Brain microvascular endothelial cell (primary cell): ENCODE data around the gene RAN.
"Not testable (repeated sequence)": the region's sequence is repeated elsewhere in the genome, so short reads cannot be mapped to it uniquely, and the experiment has no call there.

Experiments
- DNase-seq: peaks from one replicate; pipeline ENCODE4 v3.0.0-alpha.2; 2020
- H3K27ac ChIP-seq: fragments of 250-450 bp; sonication (Bioruptor Pico); 2 replicates; pipeline ENCODE4 v1.5.1; 2020; ENCODE audit warnings: mild to moderate bottlenecking, moderate library complexity
- H3K27me3 ChIP-seq: fragments of 250-450 bp; sonication (Bioruptor Pico); replicated peaks from 2 replicates; pipeline ENCODE4 v1.5.1; 2020; ENCODE audit warnings: mild to moderate bottlenecking
- H3K36me3 ChIP-seq: fragments of 250-450 bp; sonication (Bioruptor Pico); replicated peaks from 2 replicates; pipeline ENCODE4 v1.5.1; 2020; ENCODE audit warnings: mild to moderate bottlenecking
- H3K4me3 ChIP-seq: 2 replicates; pipeline ENCODE4 v1.5.1; 2011; ENCODE audit warnings: low read depth, mild to moderate bottlenecking, control low read depth, low read length, moderate library complexity
- CTCF ChIP-seq: IDR thresholded peaks from 2 replicates; pipeline ENCODE4 v1.5.1; 2011; ENCODE audit warnings: low read depth, mild to moderate bottlenecking, moderate library complexity, low read length, control low read depth, inconsistent platforms; ENCODE audit errors: missing control alignments
- in situ Hi-C: cut with HindIII; loops from 2 replicates; pipeline ENCODE4 v1.10.0; 2017; ENCODE audit warnings: low sequenced_read_pairs, low pct_ligation_motif_present

RAN gene

GRCh38 chr12:130873825-130874224, 2.0 kb downstream of the RAN start:
- TF ChIP-seq CTCF: no peak
- DNase-seq: no peak
- Histone ChIP-seq H3K36me3 (peaks cover 46% of the 10 kb centered on the region), H3K27ac (no peak overlapping the region), H3K4me3 (peak overlapping the region; percentile 83), H3K27me3 (no peaks in the 10 kb centered on the region)
- in situ Hi-C loops: no loop called here

- H3K36me3 ChIP-seq: peaks cover 46% of the 10 kb centered on the region
- H3K27me3 ChIP-seq: no peaks in the 10 kb centered on the region
- DNase-seq: no peak
- in situ Hi-C loops: no loop called here
- no peak for TF ChIP-seq CTCF
- H3K4me3 ChIP-seq: no peak overlapping the region
- H3K27ac ChIP-seq: no peak overlapping the region
These were observed 2.8 kb downstream of the RAN start for GRCh38 chr12:130874696-130875095.

- H3K4me3 ChIP-seq: no peak overlapping the region
- no peaks in the 10 kb centered on the region for H3K27me3 ChIP-seq
- TF ChIP-seq CTCF: no peak
- in situ Hi-C loops: no loop called here
- DNase-seq: no peak
- peaks cover 46% of the 10 kb centered on the region for H3K36me3 ChIP-seq
- H3K27ac ChIP-seq: no peak overlapping the region
These were observed 3.3 kb downstream of the RAN start for GRCh38 chr12:130875193-130875592.

GRCh38 chr12:130875708-130876107, 3.8 kb downstream of the RAN start:
- in situ Hi-C loops: not testable (repeated sequence)

GRCh38 chr12:130876297-130876696, 4.4 kb downstream of the RAN start:
- Histone ChIP-seq H3K27ac (no peak overlapping the region), H3K36me3 (peaks cover 46% of the 10 kb centered on the region), H3K27me3 (no peaks in the 10 kb centered on the region), H3K4me3 (no peak overlapping the region)
- DNase-seq: no peak
- in situ Hi-C loops: no loop called here
- no peak for TF ChIP-seq CTCF

More at GRCh38 chr12:130875708-130876107, 3.8 kb downstream of the RAN start:
- H3K27ac ChIP-seq, H3K27me3 ChIP-seq, H3K4me3 ChIP-seq, DNase-seq: not testable (repeated sequence)
- H3K36me3 ChIP-seq: peaks cover 46% of the 10 kb centered on the region

- no peak for DNase-seq
- Histone ChIP-seq H3K4me3 (no peak overlapping the region), H3K36me3 (peaks cover 46% of the 10 kb centered on the region), H3K27ac (no peak overlapping the region), H3K27me3 (no peaks in the 10 kb centered on the region)
- no peak for TF ChIP-seq CTCF
- in situ Hi-C loops: no loop called here
These were observed 4.9 kb downstream of the RAN start for GRCh38 chr12:130876758-130877157.
